Psoas muscle (tissue), 8 donors: ENCODE measurements around the gene MCCD1. TPM values are rescaled to one million over a fixed set of nuclear protein-coding genes. Genes with fewer than 3 reads are reported as not detected.

Source experiments
- ATAC-seq, 4 donors: fragments of 200-7000 bp; cut with Tn5 transposase; one replicate each; pipeline ENCODE4 v1.9.1; 2020; ENCODE audit warnings: moderate library complexity in 3 of 4, mild to moderate bottlenecking in 2 of 4
- DNase-seq, 2 donors: peaks; one replicate each; pipeline ENCODE4 v3.0.0-alpha.2; 2020
- H3K27ac ChIP-seq: fragments of 200-600 bp; one replicate; pipeline ENCODE4 v1.8.0; 2022
- H3K27me3 ChIP-seq, 3 donors: fragments of 200-600 bp in 1 of 3; one replicate each; pipeline versions ENCODE4 v1.6.1 to v1.8.0; 2013 to 2022; ENCODE audit warnings: low read length in 2 of 3, mild to moderate bottlenecking in 2 of 3, moderate library complexity in 1 of 3; ENCODE audit not compliant: insufficient read depth in 3 of 3
- H3K36me3 ChIP-seq, 2 donors: fragments of 200-600 bp in 1 of 2; one replicate each; pipeline versions ENCODE4 v1.6.1 to v1.8.0; 2013 to 2022; ENCODE audit warnings: low read depth in 1 of 2, mild to moderate bottlenecking in 1 of 2, moderate library complexity in 1 of 2; ENCODE audit not compliant: insufficient read depth in 1 of 2
- H3K4me1 ChIP-seq: fragments of 200-600 bp; one replicate; pipeline ENCODE4 v1.8.0; 2022
- H3K4me3 ChIP-seq: fragments of 200-600 bp; one replicate; pipeline ENCODE4 v1.8.0; 2022; ENCODE audit warnings: mild to moderate bottlenecking
- H3K9me3 ChIP-seq: fragments of 200-600 bp; one replicate; pipeline ENCODE4 v1.8.0; 2022
- CTCF ChIP-seq: fragments of 200-600 bp; IDR thresholded peaks from one replicate; pipeline ENCODE4 v1.8.0; 2022; ENCODE audit warnings: antibody characterized with exemption
- WGBS, 3 donors: extraction: QIAGEN DNeasy Blood & Tissue Kit; methylation state at CpG; one replicate each; pipeline versions ENCODE4 v1.1.6 to v1.1.7; 2013; 5-methylcytosine and 5-hydroxymethylcytosine counted together
- intact Hi-C, 2 donors: fragments of 100-400 bp; cut with DNase I; formaldehyde crosslinking; loops; one replicate each; pipeline versions ENCODE4 v1.11.0 to v1.14.2; 2022
- polyA plus RNA-seq, 3 donors: library from polyadenylated mRNA; stranded (reverse); fragments of 200-250 nt; gene quantifications; one replicate each; pipeline ENCODE4 v1.2.3, GENCODE V29; 2013
- total RNA-seq, 4 donors: library from RNA; stranded (reverse); fragmentation: NEBNext Ultra II Directional in 2 of 4; extraction: Animal tissue kit (Norgen Biotek cat#: 25700) in 2 of 4; gene quantifications; one replicate each; pipeline versions ENCODE4 v1.2.1 to v1.2.4, GENCODE V29; 2021 to 2023
- donor health status: healthy with polysubstance abuse.
- donor health status: DM: no; HTN: no; CAD: no; lungs with moderate emphysema.
- donor health status: Bipolar disorder and iron deficiency.
- donor health status: healthy.
- donor health status: DM: yes; HTN: yes; CAD: no.
- donor health status: DM: no; HTN: no; CAD: no.
- donor health status: DM: no; HTN: no; CAD: no.
- donor health status: DM: yes; HTN: yes; CAD: no.

Gene MCCD1
- total and polyA plus RNA-seq, 7 donors = not detected

DNA sequence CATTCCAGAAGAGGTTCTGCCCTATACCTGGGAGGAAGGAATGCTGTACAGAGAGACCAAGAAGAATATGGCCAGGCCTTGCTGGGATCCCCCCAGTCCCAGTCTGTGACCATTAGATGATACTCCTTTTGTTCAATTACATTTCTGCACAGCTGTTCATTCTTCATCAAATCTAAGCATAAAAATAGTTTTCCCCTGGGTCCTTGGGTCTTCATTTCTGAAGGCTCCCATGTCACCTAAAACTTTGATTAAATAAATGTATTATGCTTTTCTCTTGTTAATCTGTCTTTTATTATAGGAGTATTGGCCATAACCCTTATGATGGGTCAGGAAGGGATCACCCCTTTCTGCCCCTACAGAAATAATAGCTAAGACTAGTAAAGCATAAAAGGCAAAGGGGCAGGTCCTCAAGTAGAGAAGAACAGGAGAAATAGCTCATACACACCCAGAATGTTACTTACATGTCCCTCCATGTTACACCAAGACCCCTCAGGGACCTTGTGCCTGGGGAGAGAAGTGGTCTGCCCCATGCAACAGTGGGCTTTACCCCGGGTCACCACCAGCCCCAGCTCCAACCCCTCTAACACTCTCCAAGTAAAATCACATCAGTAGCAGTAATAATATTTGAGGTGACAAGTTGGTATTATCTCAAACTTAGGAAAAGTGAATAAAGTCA lies 41.2 kb downstream of the MCCD1 start:
- Histone ChIP-seq H3K4me3 (no peak overlapping the region), H3K27ac (no peak overlapping the region), H3K27me3 (peaks cover 0 to 2% (median 0%) of the 10 kb centered on the region in 3 donors), H3K4me1 (no peaks in the 10 kb centered on the region), H3K9me3 (no peaks in the 10 kb centered on the region), H3K36me3 (no peaks in the 10 kb centered on the region)
- ATAC-seq (no peak), DNase-seq (no peak)
- intact Hi-C loops = no loop called here
- whole genome bisulfite sequencing, 3 donors = 68 to 79% (median 75%) methylated on average over 1 of the region's 1 CpG
- TF ChIP-seq CTCF = no peak

- no peak for TF ChIP-seq CTCF
- Histone ChIP-seq H3K4me1 (no peaks in the 10 kb centered on the region), H3K4me3 (no peak within 1 kb of the TSS), H3K36me3 (no peaks in the 10 kb centered on the region), H3K27ac (no peak within 1 kb of the TSS), H3K9me3 (no peaks in the 10 kb centered on the region), H3K27me3 (peaks cover 0 to 2% (median 0%) of the 10 kb centered on the region in 3 donors)
- WGBS, 3 donors = 78 to 84% (median 83%) methylated on average over 27 of the region's 27 CpGs
- DNase-seq = no peak
- no peak for ATAC-seq
- intact Hi-C loops = no loop called here
These were observed 43.5 kb downstream of the MCCD1 start, which contains the start of gene LTA for GRCh38 chr6:31572041-31572911. Gene LTA (plus strand): TSS chr6:31572289. CDS start chr6:31572743, 454 bp downstream.

DNA sequence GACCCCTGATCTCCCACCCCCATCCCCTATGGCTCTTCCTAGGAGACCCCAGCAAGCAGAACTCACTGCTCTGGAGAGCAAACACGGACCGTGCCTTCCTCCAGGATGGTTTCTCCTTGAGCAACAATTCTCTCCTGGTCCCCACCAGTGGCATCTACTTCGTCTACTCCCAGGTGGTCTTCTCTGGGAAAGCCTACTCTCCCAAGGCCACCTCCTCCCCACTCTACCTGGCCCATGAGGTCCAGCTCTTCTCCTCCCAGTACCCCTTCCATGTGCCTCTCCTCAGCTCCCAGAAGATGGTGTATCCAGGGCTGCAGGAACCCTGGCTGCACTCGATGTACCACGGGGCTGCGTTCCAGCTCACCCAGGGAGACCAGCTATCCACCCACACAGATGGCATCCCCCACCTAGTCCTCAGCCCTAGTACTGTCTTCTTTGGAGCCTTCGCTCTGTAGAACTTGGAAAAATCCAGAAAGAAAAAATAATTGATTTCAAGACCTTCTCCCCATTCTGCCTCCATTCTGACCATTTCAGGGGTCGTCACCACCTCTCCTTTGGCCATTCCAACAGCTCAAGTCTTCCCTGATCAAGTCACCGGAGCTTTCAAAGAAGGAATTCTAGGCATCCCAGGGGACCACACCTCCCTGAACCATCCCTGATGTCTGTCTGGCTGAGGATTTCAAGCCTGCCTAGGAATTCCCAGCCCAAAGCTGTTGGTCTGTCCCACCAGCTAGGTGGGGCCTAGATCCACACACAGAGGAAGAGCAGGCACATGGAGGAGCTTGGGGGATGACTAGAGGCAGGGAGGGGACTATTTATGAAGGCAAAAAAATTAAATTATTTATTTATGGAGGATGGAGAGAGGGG lies 44.7 kb downstream of the MCCD1 start:
- 84 to 86% (median 84%) methylated on average over 9 of the region's 9 CpGs for WGBS, 3 donors
- H3K4me1 ChIP-seq = no peaks in the 10 kb centered on the region
- intact Hi-C loops = no loop called here
- no peaks in the 10 kb centered on the region for H3K36me3 ChIP-seq
- no peak overlapping the region for H3K27ac ChIP-seq
- ATAC-seq (no peak), DNase-seq (no peak)
- TF ChIP-seq CTCF = no peak
- H3K4me3 ChIP-seq = no peak overlapping the region
- H3K27me3 ChIP-seq = no peaks in the 10 kb centered on the region
- no peaks in the 10 kb centered on the region for H3K9me3 ChIP-seq

- TF ChIP-seq CTCF = no peak
- WGBS, 3 donors = 74 to 86% (median 80%) methylated on average over 14 of the region's 14 CpGs
- H3K4me1 ChIP-seq = no peaks in the 10 kb centered on the region
- no peak overlapping the region for H3K4me3 ChIP-seq
- no peaks in the 10 kb centered on the region for H3K27me3 ChIP-seq
- ATAC-seq (no peak), DNase-seq (no peak)
- H3K9me3 ChIP-seq = no peaks in the 10 kb centered on the region
- intact Hi-C loops = no loop called here
- no peaks in the 10 kb centered on the region for H3K36me3 ChIP-seq
- no peak overlapping the region for H3K27ac ChIP-seq
These were observed 45.6 kb downstream of the MCCD1 start for GRCh38 chr6:31574106-31575061.
